ENCODE measurements around the gene VPS37C.

The VPS37C gene

DNA sequence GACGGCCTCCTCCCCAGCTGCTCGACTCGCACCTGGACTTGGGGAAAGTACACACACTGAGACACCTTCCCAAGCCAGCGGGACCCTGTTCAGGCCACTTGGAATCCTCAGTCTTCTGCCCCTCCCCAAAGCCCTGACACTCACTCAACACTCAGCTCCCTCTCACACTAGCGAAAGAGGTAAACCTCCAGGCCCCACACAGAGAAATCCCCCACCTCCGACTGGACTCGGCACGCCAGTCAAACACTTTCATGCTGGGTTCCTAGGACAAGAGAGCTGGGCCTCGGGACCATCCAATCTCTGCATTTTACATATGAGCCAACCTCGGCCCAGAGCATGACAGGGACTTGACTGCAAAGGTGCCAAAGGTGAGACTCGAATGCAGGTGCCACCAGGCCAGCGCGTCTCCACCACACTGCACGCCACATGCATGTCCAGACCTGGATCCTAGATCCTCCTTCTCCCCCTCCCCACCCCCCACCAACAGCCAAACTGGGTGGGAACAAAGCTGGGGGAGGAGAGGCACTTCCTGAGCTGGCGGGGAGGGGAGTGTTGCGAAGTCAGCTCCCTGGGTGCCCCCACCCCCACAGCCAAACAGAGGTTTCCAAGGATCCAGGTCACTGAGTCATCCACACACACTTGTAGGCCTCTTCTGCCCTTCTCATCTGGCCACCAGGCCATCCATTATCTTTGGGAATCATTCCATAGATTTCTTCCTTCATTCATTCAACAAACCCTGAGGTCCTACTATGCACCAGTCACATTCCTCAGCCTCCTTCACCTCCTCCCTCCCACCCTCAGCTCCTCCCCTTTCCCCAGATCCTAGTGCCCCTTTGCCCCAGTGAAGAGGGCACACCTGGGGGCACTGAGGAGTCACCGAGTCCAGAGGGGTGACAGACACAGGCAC is 69.6 kb downstream of the VPS37C start:
- DNase-seq = no peak

DNA sequence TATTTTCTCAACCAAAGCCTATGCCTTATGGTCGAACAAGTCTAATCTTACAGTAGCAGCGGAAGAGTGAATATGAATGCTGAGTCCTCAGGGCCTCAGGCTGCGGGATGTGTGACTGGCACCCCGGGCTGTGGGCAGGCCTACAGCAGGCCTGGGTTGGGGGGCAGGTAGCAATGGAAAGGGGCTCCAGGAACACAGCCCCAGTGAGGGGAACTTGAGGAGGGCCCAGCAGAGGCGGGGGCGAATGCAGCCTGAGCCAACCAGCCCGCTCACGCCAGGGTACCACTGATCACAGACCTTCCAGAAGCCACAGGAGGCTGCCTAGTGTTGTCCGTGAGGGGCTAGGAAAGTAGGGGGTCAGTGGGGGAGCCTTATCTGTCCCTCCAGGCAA is 70.2 kb downstream of the VPS37C start:
- no peak for DNase-seq

DNA sequence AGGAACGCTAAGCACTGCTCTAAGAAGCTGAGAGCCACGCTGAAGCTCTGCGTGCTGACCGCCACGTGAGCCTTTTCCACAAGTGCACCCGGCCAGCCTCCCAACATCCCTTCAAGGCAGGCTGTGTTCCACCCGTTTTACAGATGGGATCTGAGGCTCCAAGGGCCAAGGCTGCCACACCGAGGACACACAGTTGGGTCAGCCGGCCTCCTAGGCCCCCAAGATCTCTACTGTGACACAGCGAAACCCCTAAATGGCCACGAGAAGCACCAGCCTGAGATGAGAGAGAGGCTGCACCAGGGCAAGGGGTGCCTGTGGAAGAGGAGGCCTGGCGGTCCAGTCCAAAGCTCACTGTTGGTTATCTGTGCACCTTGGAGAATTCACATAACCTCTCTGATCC is 70.7 kb downstream of the VPS37C start:
- no peak for DNase-seq

DNA sequence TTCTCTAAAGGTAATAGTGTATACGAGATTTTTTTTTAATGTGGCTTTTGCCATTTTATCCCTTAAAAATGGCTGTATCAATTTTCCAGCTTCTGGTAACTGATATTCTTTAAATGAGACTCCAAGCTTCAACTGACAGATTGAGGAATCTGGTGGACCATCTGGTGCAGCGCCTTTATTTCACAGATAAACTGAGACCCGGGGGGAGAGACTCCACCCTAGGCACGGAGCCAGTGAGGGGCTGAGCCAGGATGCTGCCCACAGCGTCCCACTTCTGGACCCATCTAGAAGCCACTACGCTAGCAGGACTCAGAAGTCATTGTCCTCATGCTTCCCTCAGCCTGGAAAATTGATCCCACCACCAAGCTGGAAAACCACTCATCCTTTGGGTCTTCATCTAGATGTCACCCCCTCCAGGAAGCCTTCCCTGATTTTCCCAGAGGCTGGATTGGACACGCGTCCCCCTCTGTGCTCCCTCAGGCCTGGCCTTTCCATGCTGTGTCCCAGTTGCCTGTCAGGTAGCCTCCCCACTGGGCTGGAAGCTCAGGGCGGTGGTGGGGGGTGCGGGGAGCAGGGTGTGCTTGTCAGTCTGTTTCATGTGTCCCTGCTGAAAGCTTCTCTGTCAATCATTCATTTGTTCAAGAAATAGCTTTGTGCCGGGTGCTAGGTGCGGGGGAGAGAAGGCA is 71.3 kb downstream of the VPS37C start:
- DNase-seq = no peak

DNA sequence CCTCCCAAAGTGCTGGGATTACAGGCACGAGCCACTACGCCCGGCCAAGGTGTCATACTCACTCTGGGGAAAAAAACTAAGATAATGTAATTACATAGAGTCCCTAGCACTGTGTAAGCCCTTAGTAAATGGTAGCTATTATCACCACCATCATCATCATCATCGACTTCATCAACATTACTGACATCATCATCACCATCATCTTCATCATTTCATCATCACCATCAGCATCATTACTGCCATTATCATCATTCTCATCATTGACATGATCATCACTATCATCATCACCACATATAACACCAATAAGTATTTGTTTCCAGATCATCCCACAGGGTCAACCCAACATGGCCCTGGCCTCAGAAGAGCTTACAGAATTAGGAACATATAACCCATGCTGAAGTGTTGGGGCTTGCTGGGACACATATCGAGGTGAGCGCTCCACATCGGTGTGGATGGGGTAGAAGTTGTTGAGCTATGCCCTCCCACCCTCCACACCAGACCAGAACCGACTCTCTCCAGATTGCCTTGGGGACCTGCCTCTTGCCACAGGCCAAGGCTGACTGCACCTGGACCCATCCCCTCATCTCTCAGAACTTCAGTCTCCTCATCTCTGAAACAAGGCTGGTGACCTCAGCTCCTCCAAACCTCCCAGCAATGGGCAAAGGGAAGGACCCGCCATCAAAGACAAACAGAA is 73.7 kb downstream of the VPS37C start:
- DNase-seq = no peak

DNA sequence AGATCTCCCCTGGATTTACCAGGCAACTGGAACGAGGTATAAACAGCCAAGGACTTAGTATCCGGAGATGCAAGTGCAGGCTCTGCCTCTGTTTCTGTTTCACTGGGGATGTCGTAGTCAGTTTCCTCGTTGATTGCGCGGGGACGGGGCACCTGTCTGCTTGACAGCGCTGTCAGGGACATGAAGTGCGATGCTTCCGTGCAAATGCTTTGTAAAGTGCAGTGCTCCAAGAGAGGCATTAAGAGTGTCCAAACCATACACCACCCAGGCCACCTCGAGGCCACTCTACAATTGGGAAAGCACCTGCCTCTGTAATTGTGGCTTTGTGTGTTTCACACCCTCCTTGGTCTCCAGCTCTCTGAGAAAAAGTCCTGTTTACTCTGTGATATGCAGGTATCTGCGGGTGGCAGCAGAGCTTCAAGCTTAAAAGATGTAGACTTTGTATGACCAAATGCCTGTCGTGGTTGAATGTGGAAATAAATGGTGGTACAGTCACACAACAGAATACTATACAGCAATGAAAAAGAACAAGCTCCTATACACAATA is 77.6 kb downstream of the VPS37C start:
- DNase-seq = no peak

DNA sequence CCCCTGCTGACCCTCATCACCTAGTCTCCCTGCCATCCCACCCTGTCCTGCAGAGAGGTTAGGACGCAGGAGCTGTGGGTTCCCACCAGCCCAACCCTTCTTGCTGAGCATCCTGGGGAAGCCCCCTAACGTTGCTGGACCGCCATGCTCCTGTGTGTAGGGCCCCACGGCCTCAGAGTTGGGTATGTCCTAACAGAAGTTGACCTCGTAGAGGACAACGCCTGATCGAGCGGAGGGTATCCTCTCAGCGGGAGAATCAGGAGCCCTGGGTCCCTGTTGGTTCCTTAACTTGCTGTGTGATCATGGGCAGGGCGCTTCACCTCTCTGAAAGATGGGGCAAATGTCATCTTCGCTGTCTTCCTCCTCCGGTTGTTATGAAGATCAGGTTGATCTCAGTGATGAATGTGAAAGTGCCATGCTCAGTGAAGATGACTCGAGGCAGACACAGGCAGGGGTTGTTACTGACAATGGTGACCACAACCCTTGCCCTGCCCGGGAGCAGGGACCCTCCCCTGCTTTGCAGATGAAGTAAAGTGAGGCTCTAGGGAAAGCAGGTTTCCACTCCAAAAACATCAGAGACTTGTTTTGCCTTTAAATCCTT is 78.2 kb downstream of the VPS37C start:
- DNase-seq = no peak

DNA sequence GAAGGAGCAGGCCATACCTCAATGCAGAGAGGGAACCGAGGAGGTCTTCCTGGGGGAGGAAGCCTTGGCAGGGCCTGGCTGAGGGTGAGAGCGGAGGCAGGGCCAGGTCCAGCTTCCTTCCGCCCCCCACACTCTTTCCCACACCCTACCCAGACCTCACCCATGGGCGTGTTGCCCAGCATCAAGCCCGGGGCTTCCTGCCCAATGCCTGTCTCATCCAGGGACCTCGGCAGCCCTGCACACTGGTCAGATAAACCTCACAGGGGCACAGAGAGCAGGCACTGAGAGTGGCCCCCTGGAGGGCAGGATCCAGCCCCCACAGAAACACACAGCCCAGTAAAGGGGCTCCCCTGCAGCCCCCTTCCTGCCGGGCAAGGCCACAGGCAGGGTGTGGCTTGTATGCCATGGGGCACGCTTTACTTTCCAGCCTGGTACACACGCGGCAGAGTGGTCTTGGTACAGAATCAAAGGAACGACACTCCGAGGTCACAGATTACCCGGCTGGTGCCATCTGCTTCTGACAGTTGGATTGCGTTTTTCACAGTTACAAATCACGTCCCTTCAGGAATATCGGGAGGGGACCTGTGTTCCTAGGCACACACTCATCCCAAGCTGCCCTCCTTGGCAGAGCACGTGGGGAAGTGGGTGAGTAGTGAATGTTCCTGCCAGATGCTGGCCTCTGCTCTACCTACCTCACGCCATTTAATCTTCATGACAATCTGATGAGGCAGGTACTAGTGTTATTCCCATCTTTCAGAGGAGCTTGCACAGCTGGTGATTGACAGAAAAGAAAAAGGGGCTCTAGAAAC is 79.0 kb downstream of the VPS37C start:
- DNase-seq = peak; percentile 75 to 93

DNA sequence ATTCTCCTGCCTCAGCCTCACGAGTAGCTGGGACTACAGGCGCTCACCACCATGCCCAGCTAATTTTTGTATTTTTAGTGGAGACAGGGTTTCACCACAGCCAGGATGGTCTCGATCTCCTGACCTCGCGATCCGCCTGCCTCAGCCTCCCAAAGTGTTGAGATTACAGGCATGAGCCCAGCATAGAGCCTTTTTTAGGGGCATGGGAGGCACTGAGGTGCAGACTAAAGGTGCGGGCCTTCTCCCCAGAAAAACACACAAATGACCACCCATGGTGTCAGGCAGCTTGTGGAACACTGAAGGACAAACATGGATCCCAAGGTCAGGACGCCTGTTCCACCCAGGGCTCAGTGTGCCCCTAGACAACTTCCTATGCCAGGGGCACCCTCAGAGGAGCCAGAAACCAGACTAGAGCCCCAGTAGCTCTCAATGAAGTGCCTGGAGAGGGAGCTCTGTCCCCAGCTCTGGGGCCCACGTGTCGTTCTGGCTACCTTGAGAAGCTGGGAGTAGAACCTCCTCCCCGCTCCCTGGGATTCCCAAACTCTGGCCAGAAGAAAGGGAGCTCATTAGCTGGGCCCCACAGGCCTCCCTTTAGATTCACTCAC is 80.1 kb downstream of the VPS37C start:
- peak in 1 of 2 experiments; percentile 38 for DNase-seq

DNA sequence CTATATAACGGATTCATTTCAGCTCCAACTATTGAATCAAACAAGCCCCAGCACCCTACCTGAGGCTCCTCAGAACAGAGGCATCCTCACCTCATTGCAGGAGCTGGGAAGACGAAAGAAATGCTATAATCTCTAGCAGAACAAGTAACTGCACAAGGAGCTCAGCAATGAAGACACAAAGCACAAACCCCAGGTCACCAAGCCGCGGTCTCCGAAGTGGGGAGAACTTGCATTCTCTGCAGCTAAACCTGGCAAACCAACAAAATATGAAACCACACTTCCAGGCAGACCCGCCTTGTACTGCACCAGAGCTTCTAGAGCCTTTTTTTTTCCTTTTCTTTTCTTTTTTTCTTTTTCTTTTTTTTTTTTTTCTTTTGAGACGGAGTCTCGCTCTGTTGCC is 80.7 kb downstream of the VPS37C start:
- DNase-seq = no peak

Measured in NCI-H524 (cell line).